Measurements from ENCODE around the gene ASIC2.
A peak's percentile ranks its signal among the peaks of the same experiment; 100 is the strongest.

ASIC2 gene

GRCh38 chr17:33079201-33079600 lies 213.9 kb downstream of the ASIC2 start:
- no peak for DNase-seq (ENCODE audit: low read depth in 2 of 2, low spot score in 1 of 2)

DNA sequence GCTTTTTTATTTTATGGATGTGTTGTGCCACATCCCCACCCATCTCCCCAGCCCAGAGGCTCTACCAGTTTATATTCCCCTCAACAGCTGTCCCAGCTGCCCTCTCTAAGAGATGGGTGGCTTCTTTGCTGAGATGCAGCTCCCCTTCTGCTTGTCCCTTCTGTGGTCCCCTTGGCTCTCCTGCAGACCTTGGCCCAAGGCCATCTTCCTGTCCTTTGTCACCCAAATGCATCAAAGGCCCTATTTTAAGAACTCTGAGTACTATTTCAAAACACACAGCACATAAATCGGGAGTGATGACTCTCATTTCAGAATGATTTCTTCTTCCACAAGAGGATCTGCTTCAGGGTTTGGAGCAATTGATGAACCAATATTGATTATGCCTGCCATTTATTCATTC lies 216.1 kb downstream of the ASIC2 start:
- no peak for DNase-seq (ENCODE audit: low read depth in 2 of 2, low spot score in 1 of 2)

GRCh38 chr17:33073416-33073815 lies 219.7 kb downstream of the ASIC2 start:
- no peak for DNase-seq (ENCODE audit: low read depth in 2 of 2, low spot score in 1 of 2)

DNA sequence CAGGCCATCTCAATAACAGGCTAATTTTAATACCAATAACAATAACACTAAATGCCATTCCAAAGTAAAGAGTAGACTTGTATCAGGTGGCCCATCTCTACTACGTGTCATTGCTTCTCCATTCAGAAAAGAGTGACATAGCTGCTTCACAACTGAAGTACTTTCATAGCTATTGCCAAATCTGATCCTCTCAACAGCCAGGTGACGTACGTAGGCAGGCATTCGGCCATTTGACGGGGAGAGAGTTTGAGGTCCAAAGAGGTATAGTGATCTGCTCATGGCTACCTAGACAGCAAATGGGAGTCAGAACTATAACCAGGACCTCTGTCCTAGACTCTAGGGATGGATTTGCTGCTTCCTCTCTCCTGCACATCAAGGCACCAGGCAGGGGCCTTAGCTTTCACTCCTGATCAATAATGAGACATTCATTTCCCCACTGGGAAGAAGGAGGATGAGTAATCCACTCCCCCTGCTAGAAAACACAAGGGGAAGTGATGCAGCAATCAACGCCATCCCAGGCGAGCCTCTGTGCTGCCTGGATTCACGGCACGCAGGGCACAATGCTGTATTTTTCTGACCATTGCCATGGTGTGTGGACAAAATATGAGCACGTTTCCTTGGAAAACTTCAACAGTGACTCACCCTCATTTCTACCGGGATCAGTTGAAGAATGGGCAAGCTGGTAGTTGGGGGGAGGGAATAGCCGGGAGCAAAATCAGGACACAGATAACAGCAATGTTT lies 220.5 kb downstream of the ASIC2 start:
- DNase-seq (ENCODE audit: low read depth in 2 of 2, low spot score in 1 of 2) = no peak

DNA sequence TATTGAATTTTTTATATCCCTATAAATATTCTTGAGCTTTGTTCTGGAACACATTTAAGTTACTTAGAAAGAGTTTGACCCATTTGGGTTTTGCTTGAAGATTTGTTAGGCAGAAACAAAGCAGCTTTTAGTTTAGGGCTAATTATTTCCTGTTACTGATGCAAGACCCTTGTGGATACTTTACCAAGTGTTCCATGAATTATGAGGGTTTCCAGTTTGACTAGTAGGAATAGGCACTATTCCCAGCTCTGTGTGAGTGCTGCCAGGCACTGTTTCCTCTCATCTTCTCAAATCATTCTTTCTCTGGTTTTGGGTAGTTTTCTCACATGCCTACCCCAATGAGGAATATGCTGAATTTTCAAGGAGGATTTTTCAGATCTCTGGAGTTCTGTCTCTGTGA lies 221.4 kb downstream of the ASIC2 start:
- no peak for DNase-seq (ENCODE audit: low read depth in 2 of 2, low spot score in 1 of 2)

GRCh38 chr17:33057564-33057963 lies 235.5 kb downstream of the ASIC2 start:
- no peak for DNase-seq (ENCODE audit: low read depth in 2 of 2, low spot score in 1 of 2)

DNA sequence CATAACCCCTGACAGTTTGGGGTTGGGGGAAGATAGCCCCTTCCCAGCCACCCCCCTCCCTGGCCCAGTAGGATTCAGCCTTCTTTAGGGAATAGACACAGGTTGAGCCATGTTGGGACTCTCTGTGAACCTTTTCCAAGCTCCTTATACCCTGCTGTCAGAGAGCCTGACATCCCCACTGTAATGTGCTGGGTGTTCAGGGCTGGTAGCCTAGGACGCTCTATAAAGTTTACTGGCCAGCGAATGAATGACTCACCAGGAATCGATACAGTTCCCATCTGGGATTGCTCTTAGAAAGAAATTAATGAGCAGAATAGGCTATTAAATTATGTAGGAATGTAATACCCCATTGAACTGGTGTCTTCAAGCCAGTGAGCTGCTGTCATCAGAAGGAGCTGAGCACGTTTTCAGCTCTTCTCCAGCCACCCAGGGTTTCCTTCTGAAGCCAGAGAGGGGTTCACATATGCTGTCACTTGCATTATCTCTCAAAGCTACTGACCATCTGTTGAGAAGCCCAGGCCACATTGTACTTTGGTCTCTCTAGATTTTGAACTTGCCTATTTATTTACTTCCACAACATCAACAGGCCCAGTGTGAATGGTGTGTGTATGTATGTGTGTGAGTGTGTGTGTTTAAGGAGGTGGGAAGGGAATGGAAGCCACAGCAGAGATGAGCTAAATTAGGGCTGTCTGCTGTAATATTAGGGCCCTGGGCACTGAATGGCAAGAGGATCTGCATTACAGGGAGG lies 236.5 kb downstream of the ASIC2 start:
- DNase-seq (ENCODE audit: low read depth in 2 of 2, low spot score in 1 of 2) = no peak

- DNase-seq (ENCODE audit: low read depth in 2 of 2, low spot score in 1 of 2) = no peak
Measured at GRCh38 chr17:33055746-33056145, 237.3 kb downstream of the ASIC2 start.

DNA sequence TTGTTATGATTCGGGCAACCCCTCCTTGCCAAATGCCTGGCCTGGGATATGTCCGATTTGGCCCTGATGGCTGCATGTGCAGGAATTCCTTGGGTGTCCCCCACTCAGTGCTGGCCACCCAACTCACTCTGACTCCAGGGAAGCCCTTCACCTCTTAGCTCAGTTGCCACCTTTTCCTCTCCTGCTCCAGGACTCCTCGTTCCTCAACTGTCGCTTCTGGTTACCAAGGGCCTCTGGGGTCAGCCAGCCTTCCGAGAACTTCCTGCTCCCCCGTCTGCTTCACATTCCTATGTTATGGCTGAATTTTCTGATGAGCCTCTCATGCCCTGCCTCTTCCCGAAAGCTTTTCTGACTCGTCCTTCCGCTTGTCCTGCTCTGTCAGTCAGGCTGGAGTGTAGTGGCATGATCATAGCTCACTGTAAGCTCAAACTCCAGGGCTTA lies 237.9 kb downstream of the ASIC2 start:
- no peak for DNase-seq (ENCODE audit: low read depth in 2 of 2, low spot score in 1 of 2)

- DNase-seq (ENCODE audit: low read depth in 2 of 2, low spot score in 1 of 2) = no peak
Measured at GRCh38 chr17:33054412-33054811, 238.7 kb downstream of the ASIC2 start.

DNA sequence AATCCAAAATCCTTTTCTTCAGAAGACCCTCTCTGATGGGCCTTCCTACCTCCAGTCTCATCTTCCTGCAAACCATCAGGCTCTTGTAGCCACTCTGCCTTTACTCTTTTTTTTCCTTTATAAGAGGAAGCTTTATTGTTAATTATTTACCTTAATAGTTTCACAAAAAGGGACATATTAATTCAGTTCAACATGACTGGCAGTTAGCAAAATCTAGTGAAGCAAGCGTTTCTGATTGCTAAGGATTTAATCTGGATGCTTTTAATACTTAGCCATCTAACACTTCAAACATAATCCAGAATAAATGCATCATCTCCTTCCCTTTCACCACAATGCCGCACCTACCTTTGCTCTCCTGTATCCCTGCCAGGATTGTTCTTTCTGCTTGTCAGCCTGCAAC lies 239.4 kb downstream of the ASIC2 start:
- no peak for DNase-seq (ENCODE audit: low read depth in 2 of 2, low spot score in 1 of 2)

GRCh38 chr17:33052856-33053255 lies 240.2 kb downstream of the ASIC2 start:
- DNase-seq (ENCODE audit: low read depth in 2 of 2, low spot score in 1 of 2) = no peak

- DNase-seq (ENCODE audit: low read depth in 2 of 2, low spot score in 1 of 2) = no peak
Measured at GRCh38 chr17:33050611-33051140, 242.4 kb downstream of the ASIC2 start.

GRCh38 chr17:33049781-33050414 lies 243.2 kb downstream of the ASIC2 start:
- peak in 1 of 2 donors; percentile 1 for DNase-seq (ENCODE audit: low read depth in 2 of 2, low spot score in 1 of 2)

- DNase-seq (ENCODE audit: low read depth in 2 of 2, low spot score in 1 of 2) = no peak
Measured at GRCh38 chr17:33046361-33047255, 246.5 kb downstream of the ASIC2 start.

GRCh38 chr17:33045216-33045615 lies 247.9 kb downstream of the ASIC2 start:
- DNase-seq (ENCODE audit: low read depth in 2 of 2, low spot score in 1 of 2) = no peak

DNA sequence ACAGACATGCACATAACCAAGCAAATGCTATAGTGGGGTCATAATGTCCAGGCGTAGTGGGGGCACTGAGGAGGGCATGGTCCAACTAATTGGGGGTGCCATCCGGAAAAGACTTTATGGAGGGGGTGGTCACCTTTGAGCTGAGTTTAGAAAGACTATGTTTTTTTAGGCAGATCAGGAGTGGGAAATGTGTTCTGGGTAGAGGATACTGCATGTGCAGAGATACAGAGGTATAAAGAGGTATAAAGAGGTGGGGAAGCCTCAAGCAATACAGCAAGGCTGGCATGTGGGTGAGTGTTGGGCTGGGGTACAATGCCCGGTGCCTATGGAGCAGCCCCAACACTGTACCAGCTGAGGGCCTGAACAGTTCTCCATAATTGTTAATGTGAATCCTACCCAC lies 248.3 kb downstream of the ASIC2 start:
- no peak for DNase-seq (ENCODE audit: low read depth in 2 of 2, low spot score in 1 of 2)

DNA sequence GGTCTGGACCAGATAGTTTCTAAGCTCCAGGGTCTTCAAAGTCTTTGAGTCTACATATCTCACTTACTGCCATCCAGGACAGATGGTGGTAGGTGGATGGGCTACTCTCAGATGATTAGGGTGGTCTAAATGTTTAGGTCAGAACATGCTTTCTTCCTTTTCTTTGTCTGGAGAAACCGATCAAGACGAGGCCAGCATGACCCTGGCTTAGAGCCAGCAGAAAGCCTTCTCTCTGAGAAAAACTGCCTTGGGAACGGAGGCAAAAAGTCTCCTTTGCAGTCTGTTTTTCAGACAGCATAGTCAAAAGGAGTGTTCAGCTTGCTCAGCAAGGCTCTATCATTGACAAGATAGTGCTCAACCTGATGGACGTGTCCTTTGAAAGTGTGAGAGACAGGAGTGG lies 252.6 kb downstream of the ASIC2 start:
- no peak for DNase-seq (ENCODE audit: low read depth in 2 of 2, low spot score in 1 of 2)

DNA sequence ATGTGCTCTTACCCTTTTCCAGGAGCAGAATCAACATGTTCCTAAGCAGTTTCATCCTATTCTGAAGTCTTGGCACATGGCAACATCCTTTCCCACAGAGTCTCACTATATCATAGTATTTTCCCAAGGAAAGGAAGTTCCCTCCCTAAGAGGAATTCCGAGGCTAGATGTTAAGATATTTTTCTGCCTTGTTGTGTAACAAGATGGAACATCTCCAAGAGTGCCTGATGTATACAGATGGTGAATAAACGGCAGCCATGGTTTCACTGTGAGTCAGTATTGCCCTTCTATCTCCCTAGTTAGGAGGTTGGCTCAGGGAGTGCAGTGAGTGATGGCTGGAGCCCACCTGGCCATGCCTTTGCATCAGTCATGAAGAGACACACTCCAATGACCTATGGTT lies 253.2 kb downstream of the ASIC2 start:
- no peak for DNase-seq (ENCODE audit: low read depth in 2 of 2, low spot score in 1 of 2)

DNA sequence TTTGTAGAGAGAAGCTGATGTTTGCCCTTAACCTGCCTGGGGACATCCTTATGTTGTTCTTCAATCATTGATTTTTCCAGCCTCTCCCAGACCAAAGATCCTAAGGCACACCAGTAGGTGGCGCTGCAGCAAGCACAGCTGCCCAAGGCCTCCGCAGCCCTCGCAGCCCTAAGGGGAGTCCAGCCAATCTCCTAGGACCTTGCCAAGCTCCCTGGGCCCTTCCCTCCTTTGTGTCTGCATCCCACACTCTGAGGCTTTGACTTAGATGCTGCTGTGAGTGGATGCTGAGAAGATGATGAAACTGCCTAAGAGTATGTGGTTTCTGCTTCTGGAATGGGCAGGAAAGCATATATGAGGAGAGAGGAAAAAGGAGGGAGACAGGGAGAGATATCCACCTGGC lies 254.4 kb downstream of the ASIC2 start:
- no peak for DNase-seq (ENCODE audit: low read depth in 2 of 2, low spot score in 1 of 2)

DNA sequence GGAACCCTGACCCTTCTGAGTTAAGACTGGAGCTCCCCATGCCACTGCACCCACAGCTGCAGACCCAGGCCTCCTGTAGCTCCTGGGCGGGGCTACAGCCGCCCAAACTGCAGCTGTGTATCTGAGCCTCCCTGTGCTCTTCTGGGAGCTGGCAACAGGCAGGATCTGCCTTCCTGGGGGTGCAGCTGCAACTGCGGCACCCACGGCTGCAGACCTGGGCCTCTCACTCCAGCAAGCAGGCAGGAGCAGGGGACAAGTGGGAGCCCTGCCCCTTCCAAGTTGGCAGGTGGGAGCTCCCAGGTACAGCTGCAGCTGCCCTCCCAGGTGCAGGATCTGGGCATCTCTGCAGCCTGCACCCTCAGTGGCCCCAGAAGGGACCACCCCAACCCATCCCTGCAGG lies 259.9 kb downstream of the ASIC2 start:
- no peak for DNase-seq (ENCODE audit: low read depth in 2 of 2, low spot score in 1 of 2)
